HL-60/S4 treated with retinoic acid at 250 ng/mL for 4 days and 3 days (cell line): ENCODE data around the gene FAM151B.
"Not testable (repeated sequence)": the region's sequence is repeated elsewhere in the genome, so short reads cannot be mapped to it uniquely, and the experiment has no call there.

Experiments used
- in situ Hi-C: fragments of 300-500 bp; cut with MboI; formaldehyde crosslinking; loops from 2 replicates; pipeline ENCODE4 v1.7.0; 2022; ENCODE audit warnings: low sequenced_read_pairs

Gene FAM151B

GRCh38 chr5:80487829-80488721, at the start of gene FAM151B:
FAM151B (plus strand) TSS chr5:80488100; CDS start chr5:80488124, 24 bp downstream.
- in situ Hi-C loops, result loop anchor here (25.0 kb wide), 1 partner anchor 174 kb away; the partner anchor contains the start of genes DHFR and MSH3

DNA sequence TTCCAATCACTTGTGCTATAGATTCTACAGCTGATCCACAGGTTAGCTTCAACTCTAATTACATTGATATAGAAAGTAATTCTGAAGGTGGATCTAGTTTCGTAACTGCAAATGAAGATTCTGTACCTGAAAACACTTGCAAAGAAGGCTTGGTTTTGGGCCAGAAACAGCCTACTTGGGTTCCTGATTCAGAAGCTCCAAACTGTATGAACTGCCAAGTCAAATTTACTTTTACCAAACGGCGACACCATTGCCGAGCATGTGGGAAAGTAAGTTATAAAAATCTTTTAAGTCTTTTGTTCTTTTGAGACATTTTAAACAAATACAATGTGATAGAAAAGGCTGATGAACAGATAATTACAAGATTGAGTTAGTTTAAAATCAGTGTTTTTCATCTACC, 49.2 kb upstream of the FAM151B start:
- in situ Hi-C loops, result no loop called here

- in situ Hi-C loops, result no loop called here
These were observed 48.7 kb upstream of the FAM151B start for GRCh38 chr5:80439213-80439612.

- in situ Hi-C loops, result no loop called here
These were observed 45.2 kb upstream of the FAM151B start for GRCh38 chr5:80442742-80443141.

DNA sequence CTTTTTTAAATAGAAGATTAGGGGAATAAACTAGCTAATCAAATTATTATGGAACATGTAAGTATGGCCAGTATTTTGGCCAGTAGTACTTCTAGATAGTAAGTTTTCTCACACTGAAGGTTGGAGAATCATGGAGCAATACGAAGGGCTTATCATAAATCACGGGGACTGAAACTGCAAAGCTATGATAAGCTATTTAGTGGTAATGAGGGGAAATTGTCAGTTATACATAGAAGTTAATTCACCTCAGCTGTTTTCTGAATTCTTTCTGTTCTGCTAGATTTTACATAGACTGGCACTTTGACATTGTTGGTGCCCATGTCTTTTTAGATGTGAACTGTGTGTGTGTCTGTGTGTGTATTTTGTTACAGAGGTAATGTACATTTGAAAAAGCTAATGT, 34.5 kb upstream of the FAM151B start:
- in situ Hi-C loops, result no loop called here

DNA sequence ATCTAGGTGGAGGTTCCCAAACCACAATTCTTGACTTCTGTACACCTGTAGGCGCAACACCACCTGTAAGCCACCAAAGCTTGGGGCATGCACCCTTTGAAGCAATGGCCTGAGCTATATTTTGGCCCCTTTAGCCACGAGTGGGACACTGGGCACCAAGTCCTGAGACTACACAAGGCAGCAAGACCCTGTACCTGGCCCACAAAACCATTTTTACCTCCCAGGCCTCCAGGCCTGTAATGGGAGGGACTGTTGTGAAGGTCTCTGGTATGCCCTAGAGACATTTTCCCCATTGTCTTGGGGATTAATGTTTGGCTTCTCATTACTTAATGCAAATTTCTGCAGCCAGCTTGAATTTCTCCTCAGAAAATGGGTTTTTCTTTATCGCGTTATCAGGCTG, 24.6 kb upstream of the FAM151B start:
- in situ Hi-C loops, result no loop called here

DNA sequence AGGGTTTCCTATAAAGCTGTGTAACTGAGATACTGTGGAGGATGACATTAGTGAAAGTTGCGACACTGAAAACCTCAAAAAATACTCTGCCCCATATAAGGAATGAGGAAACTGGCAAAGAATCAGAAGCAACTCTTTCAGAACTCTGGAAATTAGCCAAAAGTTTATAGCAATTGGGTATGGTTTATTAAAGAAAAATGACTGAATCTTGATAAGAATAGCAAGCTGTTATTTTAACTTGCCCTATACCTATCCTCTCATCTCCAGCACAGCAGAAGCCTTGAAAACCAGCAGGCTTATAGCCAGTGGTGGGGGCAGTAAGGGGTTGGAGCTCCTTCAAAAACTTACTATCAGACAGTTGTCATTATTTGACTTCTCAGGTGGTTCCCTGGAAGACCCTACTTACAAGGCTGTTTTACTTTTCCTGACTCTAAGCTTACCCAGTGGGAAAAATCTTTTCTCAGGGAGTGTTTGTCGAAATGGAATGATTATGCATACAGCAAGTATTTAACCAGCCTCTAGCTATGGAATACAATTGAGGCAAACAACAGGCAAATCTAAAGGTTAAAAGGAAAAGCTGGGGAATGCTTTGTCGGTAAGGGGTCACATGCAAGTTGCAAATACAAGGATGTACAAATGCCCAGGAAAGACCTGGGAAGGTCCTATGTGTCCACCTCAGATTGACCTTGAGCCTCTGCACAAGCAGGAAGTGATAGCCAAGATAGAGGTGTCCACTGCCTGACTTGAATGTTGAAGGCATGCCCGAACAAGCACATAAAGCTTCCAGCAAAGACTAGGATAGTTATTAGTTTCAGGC, 21.0 kb upstream of the FAM151B start:
- in situ Hi-C loops, result no loop called here

GRCh38 chr5:80468131-80468530, 19.8 kb upstream of the FAM151B start:
- in situ Hi-C loops, result no loop called here

DNA sequence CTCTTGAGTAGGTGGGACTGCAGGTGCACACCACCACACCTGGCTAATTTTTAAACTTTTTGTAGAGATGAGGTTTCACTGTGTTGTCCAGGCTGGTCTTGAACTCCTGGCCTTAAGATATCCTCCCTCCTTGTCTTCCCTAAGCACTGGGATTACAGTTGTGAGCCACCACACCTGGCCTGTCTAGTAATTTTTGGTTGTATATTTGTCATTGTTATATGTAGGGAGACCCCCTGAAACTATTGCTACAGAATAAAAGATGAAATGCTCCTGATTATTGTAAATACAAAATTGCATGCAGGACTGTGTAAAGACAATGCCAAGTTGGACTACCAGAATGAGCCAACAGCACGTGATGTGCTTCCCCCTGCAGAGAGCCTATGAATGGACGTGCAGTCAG, 17.3 kb upstream of the FAM151B start:
- in situ Hi-C loops, result not testable (repeated sequence)

- in situ Hi-C loops, result loop anchor here (25.0 kb wide), 1 partner anchor 187 kb away; the partner anchor contains the start of genes DHFR and MSH3
These were observed 13.0 kb upstream of the FAM151B start for GRCh38 chr5:80474929-80475328.

- in situ Hi-C loops, result loop anchor here (25.0 kb wide), 1 partner anchor 183 kb away; the partner anchor contains the start of genes DHFR and MSH3
These were observed 8.2 kb upstream of the FAM151B start for GRCh38 chr5:80479713-80480112.

DNA sequence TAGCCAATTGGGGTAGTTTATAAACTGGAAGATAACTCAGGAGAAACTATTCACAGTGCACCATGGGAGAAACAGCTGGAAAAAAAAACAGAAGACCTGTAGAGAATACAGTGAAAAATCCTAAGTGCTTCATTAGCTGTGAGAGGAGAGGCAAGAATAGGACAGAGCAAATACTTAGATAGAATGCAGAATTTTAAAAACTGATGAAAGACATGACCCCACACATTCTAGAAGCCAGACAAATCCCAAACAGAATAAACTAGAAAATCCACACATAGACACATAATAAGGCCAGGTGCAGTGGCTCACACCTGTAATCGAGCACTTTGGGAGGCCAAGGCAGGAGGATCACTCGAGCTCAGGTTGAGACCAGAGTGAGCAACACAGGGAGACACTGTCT, 7.5 kb upstream of the FAM151B start:
- in situ Hi-C loops, result loop anchor here (25.0 kb wide), 1 partner anchor 182 kb away; the partner anchor contains the start of genes DHFR and MSH3

- in situ Hi-C loops, result loop anchor here (25.0 kb wide), 1 partner anchor 181 kb away; the partner anchor contains the start of genes DHFR and MSH3
These were observed 6.6 kb upstream of the FAM151B start for GRCh38 chr5:80481019-80481893.

- in situ Hi-C loops, result loop anchor here (25.0 kb wide), 1 partner anchor 180 kb away; the partner anchor contains the start of genes DHFR and MSH3
These were observed 5.3 kb upstream of the FAM151B start for GRCh38 chr5:80482578-80482977.

DNA sequence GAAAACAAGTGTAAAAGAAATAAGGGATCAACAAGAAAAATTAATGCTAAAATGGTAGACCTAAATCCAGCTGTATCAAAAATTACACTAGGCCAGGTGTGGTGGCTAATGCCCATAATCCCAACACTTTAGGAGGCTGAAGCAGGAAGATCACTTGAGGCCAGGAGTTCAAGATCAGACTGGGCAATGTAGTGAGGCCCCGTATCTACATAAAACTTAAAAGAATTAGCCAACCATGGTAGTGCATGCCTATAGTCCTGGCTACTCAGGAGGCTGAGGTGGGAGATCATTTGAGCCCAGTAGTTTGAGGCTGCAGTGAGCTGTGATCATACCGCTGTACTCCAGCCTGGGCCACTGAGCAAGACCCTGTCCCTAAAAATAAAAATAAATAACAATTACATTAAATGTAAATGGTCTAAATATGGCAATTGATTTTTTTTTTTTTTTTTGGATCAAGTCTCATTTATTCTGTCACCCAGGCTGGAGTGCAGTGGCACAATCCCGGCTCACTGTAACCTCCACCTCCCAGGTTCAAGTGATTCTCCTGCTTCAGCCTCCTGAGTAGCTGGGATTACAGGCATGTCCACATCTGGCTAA, 4.2 kb upstream of the FAM151B start:
- in situ Hi-C loops, result loop anchor here (25.0 kb wide), 1 partner anchor 179 kb away; the partner anchor contains the start of genes DHFR and MSH3

GRCh38 chr5:80487444-80487828, 464 bp upstream of the FAM151B start:
- in situ Hi-C loops, result loop anchor here (25.0 kb wide), 1 partner anchor 175 kb away; the partner anchor contains the start of genes DHFR and MSH3

- in situ Hi-C loops, result loop anchor here (25.0 kb wide), 1 partner anchor 171 kb away; the partner anchor contains the start of genes DHFR and MSH3
These were observed 3.4 kb downstream of the FAM151B start for GRCh38 chr5:80491296-80491695.

DNA sequence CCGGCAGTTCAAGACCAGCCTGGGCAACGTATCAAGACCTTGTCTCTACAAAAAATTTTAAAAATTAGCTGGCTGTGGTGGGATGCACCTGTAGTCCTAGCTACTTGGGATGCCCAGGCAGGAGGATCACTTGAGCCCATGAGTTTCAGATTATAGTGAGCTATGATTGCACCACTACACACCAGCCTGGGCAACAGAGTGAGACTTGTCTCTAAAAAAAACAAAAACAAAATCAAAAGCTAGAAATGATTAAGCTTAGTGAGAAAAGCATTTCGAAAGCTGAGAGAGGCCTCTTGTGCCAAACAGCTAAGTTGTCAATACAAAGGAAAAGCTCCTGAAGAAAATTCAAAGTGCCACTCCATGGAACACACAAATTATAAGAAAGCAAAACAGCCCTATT, 4.8 kb downstream of the FAM151B start:
- in situ Hi-C loops, result loop anchor here (25.0 kb wide), 1 partner anchor 170 kb away; the partner anchor contains the start of genes DHFR and MSH3

GRCh38 chr5:80493443-80493842, 5.5 kb downstream of the FAM151B start:
- in situ Hi-C loops, result loop anchor here (25.0 kb wide), 1 partner anchor 169 kb away; the partner anchor contains the start of genes DHFR and MSH3
